K562 (cell line): ENCODE data around the gene FOXL3. TPM values are rescaled to one million over a fixed set of nuclear protein-coding genes. Genes with fewer than 3 reads are reported as not detected.

Source experiments
- ATAC-seq: fragments of 200-7000 bp; cut with Tn5 transposase; 3 replicates; pipeline ENCODE4 v1.9.1; 2020; ENCODE audit warnings: moderate library complexity
- BruUV-seq: library from RNA; stranded (reverse); fragments of 400-500 nt; replicated peaks from 2 replicates; lab custom pipeline; 2021; lab: Mats Ljungman, UMichigan
- CTCF ChIA-PET: fragments of 300-600 bp; formaldehyde crosslinking; extraction: SDS; loops from one replicate; lab custom pipeline; 2021; ENCODE audit warnings: low intra/inter-chr PET ratio; lab: Yijun Ruan, JAX
- POLR2A ChIA-PET: fragments of 300-600, 350-650 bp; sonication (Branson Sonifier 250); formaldehyde crosslinking; extraction: SDS; loops from one replicate; lab custom pipeline; 2021; ENCODE audit warnings: antibody characterized with exemption, inconsistent platforms; lab: Yijun Ruan, JAX
- DNase-seq, 4 experiments: peaks; one replicate each; pipeline versions ENCODE4 v3.0.0 to v3.0.0-alpha.2; 2011 to 2018; ENCODE audit warnings: low spot score in 3 of 4, mixed read lengths in 3 of 4; ENCODE audit errors: extremely low read depth in 1 of 4
- FAIRE-seq: peaks from 2 replicates; lab custom pipeline; 2011; peaks lifted over from hg19 to GRCh38; lab: Jason Lieb, UNC
- H2AFZ ChIP-seq: 2 replicates; pipeline ENCODE4 v1.6.0; 2011; ENCODE audit warnings: low read depth, low read length, control low read depth, inconsistent platforms
- H3K27ac ChIP-seq: fragments of 200-600 bp; 3 replicates; pipeline ENCODE4 v1.8.0; 2011; ENCODE audit warnings: low read depth, mild to moderate bottlenecking, control low read depth, inconsistent platforms, low read length, moderate library complexity, mixed read lengths; ENCODE audit errors: extremely low read depth
- H3K27me3 ChIP-seq, 2 experiments: fragments of 300-600 bp in 1 of 2; 2 replicates in 1 of 2; 3 replicates in 1 of 2; pipeline versions ENCODE4 v1.6.0 to v1.8.0; 2011; ENCODE audit warnings: inconsistent platforms in 2 of 2, low read length in 2 of 2, mild to moderate bottlenecking in 1 of 2, mixed read lengths in 1 of 2, moderate library complexity in 1 of 2; ENCODE audit not compliant: control insufficient read depth in 2 of 2, insufficient read depth in 2 of 2
- H3K36me3 ChIP-seq: fragments of 300-600 bp; 3 replicates; pipeline ENCODE4 v1.8.0; 2011; ENCODE audit warnings: mild to moderate bottlenecking, low read length, inconsistent platforms; ENCODE audit not compliant: control insufficient read depth, insufficient read depth
- H3K4me1 ChIP-seq, 2 experiments: fragments of 200-600 bp in 1 of 2; replicated peaks in 1 of 2; 2 replicates in 1 of 2; 3 replicates in 1 of 2; pipeline versions ENCODE4 v1.5.1 to v1.8.0; 2011; ENCODE audit warnings: inconsistent platforms in 2 of 2, low read length in 2 of 2, mild to moderate bottlenecking in 1 of 2, mixed read lengths in 1 of 2, moderate library complexity in 1 of 2; ENCODE audit not compliant: control insufficient read depth in 2 of 2, insufficient read depth in 2 of 2
- H3K4me2 ChIP-seq: 2 replicates; pipeline ENCODE4 v1.6.1; 2011; ENCODE audit warnings: low read length, control low read depth, inconsistent platforms, mixed read lengths; ENCODE audit not compliant: insufficient read depth
- H3K4me3 ChIP-seq: fragments of 200-600 bp; sonication (generic), shearing (Covaris generic); 2 replicates; pipeline ENCODE4 v1.5.1; 2016; ENCODE audit warnings: control low read depth, inconsistent platforms
- H3K79me2 ChIP-seq: fragments of 200-600 bp; 3 replicates; pipeline ENCODE4 v1.8.0; 2011; ENCODE audit warnings: low read length, inconsistent platforms; ENCODE audit not compliant: control insufficient read depth, insufficient read depth
- H3K9ac ChIP-seq, 2 experiments: 2 replicates each; pipeline versions ENCODE4 v1.6.0 to v1.6.1; 2011; ENCODE audit warnings: low read depth in 2 of 2, low read length in 2 of 2, control low read depth in 1 of 2, inconsistent platforms in 1 of 2, mild to moderate bottlenecking in 1 of 2, mixed read lengths in 1 of 2; ENCODE audit not compliant: insufficient read depth in 1 of 2
- H3K9me1 ChIP-seq: one replicate; pipeline ENCODE4 v1.6.0; 2011; ENCODE audit warnings: inconsistent platforms, mild to moderate bottlenecking, low read length, moderate library complexity; ENCODE audit not compliant: control insufficient read depth, insufficient read depth
- H3K9me3 ChIP-seq: replicated peaks from 2 replicates; pipeline ENCODE4 v1.5.1; 2011; ENCODE audit warnings: low read depth, low read length, inconsistent platforms; ENCODE audit not compliant: control insufficient read depth, insufficient read depth
- H4K20me1 ChIP-seq: replicated peaks from 2 replicates; pipeline ENCODE4 v1.6.1; 2011; ENCODE audit warnings: low read length, inconsistent platforms, mixed read lengths; ENCODE audit not compliant: control insufficient read depth, insufficient read depth
- DEAF1 ChIP-seq: fragments of 450-650 bp; formaldehyde crosslinking; IDR thresholded peaks from 2 replicates; pipeline ENCODE4 v1.4.0; 2020; ENCODE audit warnings: mild to moderate bottlenecking, moderate library complexity
- IFI16 ChIP-seq: fragments of 250-450 bp; sonication (Bioruptor Pico); IDR thresholded peaks from 2 replicates; pipeline ENCODE4 v2.1.2; 2022; ENCODE audit warnings: mild to moderate bottlenecking, inconsistent platforms
- L3MBTL2 ChIP-seq: fragments of 450-650 bp; IDR thresholded peaks from 2 replicates; pipeline ENCODE4 v1.6.1; 2016; ENCODE audit warnings: mild to moderate bottlenecking, moderate library complexity
- ZBTB8A ChIP-seq: fragments of 450-650 bp; IDR thresholded peaks from 2 replicates; pipeline ENCODE4 v1.6.1; 2018; ENCODE audit warnings: mild to moderate bottlenecking, moderate library complexity; ENCODE audit not compliant: partially characterized antibody
- WGBS: fragments of 100-300 bp; shearing (Covaris generic); methylation state at CpG from one replicate; pipeline ENCODE4 v1.1.6; 2016; ENCODE audit warnings: low coverage, mixed read lengths; ENCODE audit not compliant: insufficient coverage; ENCODE audit errors: missing lambda C conversion rate; 5-methylcytosine and 5-hydroxymethylcytosine counted together
- in situ Hi-C: fragments of 300-500 bp; cut with MboI; formaldehyde crosslinking; loops from 4 replicates; pipeline ENCODE4 v1.15.0; 2018; ENCODE audit warnings: inconsistent platforms, mixed read lengths
- intact Hi-C: fragments of 100-400 bp; cut with micrococcal nuclease; formaldehyde crosslinking; loops from 2 replicates; pipeline ENCODE4 v1.14.2; 2022
- polyA plus RNA-seq, 8 experiments: library from polyadenylated mRNA; depleted of rRNA in 4 of 8; stranded (reverse) in 5 of 8; unstranded in 3 of 8; fragments of >200 nt; fragmentation: Nextera tagmentation in 2 of 8; fragmentation: Illumina TruSeq in 1 of 8; extraction: Ambion mirVana in 2 of 8; extraction: Trizol in 1 of 8; gene quantifications; 2 replicates each; pipeline versions ENCODE4 v1.2.1 to v1.2.3, GENCODE V29; 2011 to 2014; ENCODE audit warnings: inconsistent platforms in 1 of 8, missing spikeins in 1 of 8
- total RNA-seq, 7 experiments: library from RNA; depleted of rRNA in 6 of 7; stranded (reverse); fragments of >200 nt in 6 of 7; fragmentation: Illumina TruSeq in 2 of 7; extraction: Trizol in 2 of 7; gene quantifications; 2 replicates each; pipeline versions ENCODE4 v1.2.1 to v1.2.3, GENCODE V29; 2011 to 2021; ENCODE audit warnings: low replicate concordance in 1 of 7

FOXL3 gene
- total and polyA plus RNA-seq, 9 of the 15 experiments (the other 6 are each of a cell fraction or from before 2014, with no cell fraction given), result not detected

- TF ChIP-seq IFI16 (CRISPR knock-in tag) (no peak), L3MBTL2 (0 out of 2 replicates have a peak, but pooled peaks have one; percentile 25)
- TF ChIP-seq, all 486 proteins: peak for 1
- no peak overlapping the region for H3K27ac ChIP-seq
- ChIA-PET CTCF (interaction anchor here (0.7 kb wide), 1 partner anchor 20 kb away, joined by 3 read pairs; no protein-coding TSS in a partner anchor), POLR2A (no interaction called here)
- H3K27me3 ChIP-seq, result peaks cover 38 to 53% of the 10 kb centered on the region in 2 experiments
- H3K9me1 ChIP-seq, result no peaks in the 10 kb centered on the region
- WGBS, result 16% methylated on average over 17 of the region's 25 CpGs
- peaks cover 0 to 5% of the 10 kb centered on the region in 2 experiments; a peak in 1 of 5 replicates for H3K4me1 ChIP-seq
- 0 out of 2 replicates have a peak overlapping the region, but pooled peaks have one; percentile 24 for H2AFZ ChIP-seq
- BruUV-seq, result no TSS peak
- in situ Hi-C loops (no loop called here), intact Hi-C loops (no loop called here)
- H4K20me1 ChIP-seq, result no peaks in the 10 kb centered on the region
- ATAC-seq (peak; percentile 36; the same call in 2 of the 3 replicates), DNase-seq (no peak), FAIRE-seq (no peak)
- H3K4me3 ChIP-seq, result no peak overlapping the region
- no peaks in the 10 kb centered on the region for H3K36me3 ChIP-seq
- no peaks in the 10 kb centered on the region for H3K79me2 ChIP-seq
- no peaks in the 10 kb centered on the region; the same call in 1 of the 2 replicates for H3K9me3 ChIP-seq
- peak overlapping the region in 1 of 2 experiments; percentile 15; a peak in 1 of 4 replicates for H3K9ac ChIP-seq
- H3K4me2 ChIP-seq, result peak overlapping the region; percentile 52
Measured at GRCh38 chr7:282621-283020, 7.3 kb upstream of the FOXL3 start.

- Histone ChIP-seq H3K9ac (no peak overlapping the region), H3K27me3 (peaks cover 45 to 70% of the 10 kb centered on the region in 2 experiments), H3K4me3 (no peak overlapping the region), H4K20me1 (no peaks in the 10 kb centered on the region), H3K79me2 (no peaks in the 10 kb centered on the region), H3K9me1 (no peaks in the 10 kb centered on the region), H3K4me2 (no peak overlapping the region), H3K9me3 (no peaks in the 10 kb centered on the region; the same call in 1 of the 2 replicates), H3K4me1 (peaks cover 0 to 13% of the 10 kb centered on the region in 2 experiments; a peak in 1 of 5 replicates), H3K27ac (no peak overlapping the region), H3K36me3 (no peaks in the 10 kb centered on the region), H2AFZ (no peak overlapping the region)
- DNase-seq (no peak), FAIRE-seq (no peak), ATAC-seq (peak; percentile 47; the same call in 2 of the 3 replicates)
- intact Hi-C loops (no loop called here), in situ Hi-C loops (no loop called here)
- no TSS peak for BruUV-seq
- POLR2A ChIA-PET, result interaction anchor here (0.7 to 1.0 kb wide), 2 partner anchors 10 to 153 kb away, joined by 3 to 4 read pairs; no protein-coding TSS in a partner anchor
- WGBS, result 1% methylated on average over 36 of the region's 37 CpGs
- CTCF ChIA-PET, result no interaction called here
- TF ChIP-seq ZBTB8A (no peak), DEAF1 (no peak)
Measured at GRCh38 chr7:284762-285722, 4.9 kb upstream of the FOXL3 start.
